Right kidney (tissue), 1 donor: ENCODE results near the gene EIF4G1.

Experiments
- DNase-seq: peaks from one replicate; pipeline ENCODE4 v3.0.0-alpha.2; 2016

Gene EIF4G1

DNA sequence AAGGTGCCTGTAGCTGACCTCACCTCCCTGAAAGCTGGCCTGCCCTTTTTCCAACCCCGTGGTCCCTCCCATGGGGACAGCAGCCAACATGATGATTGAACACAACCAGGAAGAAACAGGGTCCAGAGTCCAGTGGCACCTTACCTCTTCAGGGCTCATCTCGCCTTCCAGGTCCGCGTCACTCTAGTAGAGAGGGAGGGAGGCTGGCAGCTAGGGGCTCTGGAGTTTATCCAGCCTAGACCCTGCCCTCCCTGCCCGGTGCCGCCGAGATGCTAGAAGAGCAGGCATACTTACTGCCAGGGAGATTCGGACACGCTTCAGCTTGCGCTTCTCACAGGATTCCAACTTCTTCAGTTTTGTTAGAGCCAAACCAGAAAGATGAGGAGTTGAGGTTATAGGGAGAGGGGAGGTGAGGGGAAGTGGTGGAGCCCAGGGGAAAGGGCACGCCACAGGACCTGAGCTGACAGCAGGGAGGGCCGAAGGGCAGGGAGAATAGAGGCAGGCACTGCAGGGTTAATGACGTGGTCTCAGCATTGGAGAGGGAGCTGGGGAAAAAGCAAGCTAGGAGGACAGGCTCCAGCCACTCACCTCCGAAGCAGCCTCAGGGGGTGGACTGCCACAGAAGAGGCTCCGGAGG lies 37.9 kb downstream of the EIF4G1 start:
- no peak for DNase-seq

- DNase-seq: no peak
These were observed 38.6 kb downstream of the EIF4G1 start for GRCh38 chr3:184352897-184353545.

GRCh38 chr3:184353546-184353941 lies 39.1 kb downstream of the EIF4G1 start:
- DNase-seq: no peak

DNA sequence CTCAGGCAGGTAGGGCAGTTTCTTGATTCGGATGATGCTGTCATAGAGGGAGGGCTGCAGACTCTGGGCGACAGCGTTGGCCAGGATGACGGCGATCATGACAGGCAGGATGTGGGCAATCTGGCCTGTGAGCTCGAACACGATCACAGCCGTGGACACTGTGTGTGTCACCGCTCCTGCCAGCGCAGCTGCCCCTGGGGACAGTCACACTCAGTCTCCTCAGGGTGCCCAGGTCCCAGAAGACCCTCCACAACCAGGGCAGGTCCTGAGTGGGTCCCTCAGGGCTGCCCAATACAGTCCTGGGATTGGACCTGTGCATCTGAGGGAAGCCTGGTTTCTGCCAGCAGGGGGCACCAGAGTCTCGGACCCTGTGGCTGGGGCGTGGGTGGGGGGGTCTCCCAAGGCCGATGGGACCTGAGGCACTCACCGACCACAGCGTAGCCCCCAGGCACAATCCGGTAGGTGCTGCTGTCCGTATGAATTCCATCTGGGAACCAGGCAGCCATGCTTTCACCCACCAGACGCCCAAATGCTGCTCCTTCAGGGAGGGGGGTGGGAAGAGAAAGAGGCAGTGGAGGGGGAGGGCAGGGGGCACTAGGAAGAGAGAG lies 39.8 kb downstream of the EIF4G1 start:
- peak; percentile 22 for DNase-seq

DNA sequence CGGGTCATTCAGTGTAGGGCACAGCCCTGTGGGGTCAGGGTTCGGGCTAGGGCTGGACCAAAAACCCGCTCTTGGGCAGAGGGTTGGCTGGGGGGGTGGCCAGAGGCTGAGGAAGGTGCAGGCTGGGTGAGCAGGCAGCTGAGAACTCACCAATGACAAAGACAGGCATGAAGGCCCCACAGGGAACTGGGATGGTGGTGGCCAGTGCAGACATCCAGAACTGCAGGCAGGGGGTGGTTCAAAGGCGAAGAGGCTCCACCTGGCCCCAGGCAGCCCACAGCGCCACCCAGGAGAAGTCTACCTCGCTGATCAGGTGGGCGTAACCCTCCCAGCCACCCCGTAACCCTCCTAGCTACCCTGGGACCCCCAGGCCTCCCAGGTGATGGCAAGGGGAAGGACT lies 40.3 kb downstream of the EIF4G1 start:
- DNase-seq: no peak

DNA sequence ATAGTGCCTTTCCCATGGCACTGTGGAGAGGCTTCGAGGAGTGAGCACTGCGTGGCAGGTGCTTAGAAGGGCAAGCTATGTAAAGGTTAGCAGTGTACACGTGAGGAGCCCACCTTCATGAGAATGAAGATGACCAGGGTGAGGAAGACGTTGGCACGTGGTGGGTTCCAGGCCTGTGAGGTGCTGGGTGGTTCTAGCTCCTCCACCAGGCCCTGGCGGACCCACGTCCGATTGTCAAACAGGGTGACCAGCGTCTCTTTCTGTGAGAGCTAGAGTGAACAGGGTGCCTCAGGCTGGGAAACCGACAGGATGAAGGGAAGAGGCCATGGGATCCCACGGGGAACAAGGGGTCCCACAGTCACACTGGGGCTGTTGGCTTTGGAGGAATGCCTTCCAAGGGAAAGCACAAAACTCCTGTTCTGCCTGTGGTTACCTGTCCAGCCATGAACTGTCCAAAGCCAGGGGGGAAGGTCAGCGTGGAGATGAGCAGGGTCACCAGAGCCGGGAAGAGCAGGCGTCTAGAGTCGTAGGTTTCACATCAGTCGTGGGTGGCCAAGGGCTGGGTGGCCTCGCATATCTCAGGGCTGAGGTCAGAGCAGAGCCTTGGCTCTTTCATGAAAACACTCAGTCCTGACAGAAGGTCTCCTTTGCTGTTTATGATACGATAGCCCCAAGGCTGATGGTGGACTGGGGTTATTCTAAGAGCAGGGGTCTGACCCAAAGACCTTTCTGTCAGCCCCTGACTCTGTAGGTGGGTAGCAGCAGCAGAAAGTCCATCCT lies 41.0 kb downstream of the EIF4G1 start:
- DNase-seq: no peak

DNA sequence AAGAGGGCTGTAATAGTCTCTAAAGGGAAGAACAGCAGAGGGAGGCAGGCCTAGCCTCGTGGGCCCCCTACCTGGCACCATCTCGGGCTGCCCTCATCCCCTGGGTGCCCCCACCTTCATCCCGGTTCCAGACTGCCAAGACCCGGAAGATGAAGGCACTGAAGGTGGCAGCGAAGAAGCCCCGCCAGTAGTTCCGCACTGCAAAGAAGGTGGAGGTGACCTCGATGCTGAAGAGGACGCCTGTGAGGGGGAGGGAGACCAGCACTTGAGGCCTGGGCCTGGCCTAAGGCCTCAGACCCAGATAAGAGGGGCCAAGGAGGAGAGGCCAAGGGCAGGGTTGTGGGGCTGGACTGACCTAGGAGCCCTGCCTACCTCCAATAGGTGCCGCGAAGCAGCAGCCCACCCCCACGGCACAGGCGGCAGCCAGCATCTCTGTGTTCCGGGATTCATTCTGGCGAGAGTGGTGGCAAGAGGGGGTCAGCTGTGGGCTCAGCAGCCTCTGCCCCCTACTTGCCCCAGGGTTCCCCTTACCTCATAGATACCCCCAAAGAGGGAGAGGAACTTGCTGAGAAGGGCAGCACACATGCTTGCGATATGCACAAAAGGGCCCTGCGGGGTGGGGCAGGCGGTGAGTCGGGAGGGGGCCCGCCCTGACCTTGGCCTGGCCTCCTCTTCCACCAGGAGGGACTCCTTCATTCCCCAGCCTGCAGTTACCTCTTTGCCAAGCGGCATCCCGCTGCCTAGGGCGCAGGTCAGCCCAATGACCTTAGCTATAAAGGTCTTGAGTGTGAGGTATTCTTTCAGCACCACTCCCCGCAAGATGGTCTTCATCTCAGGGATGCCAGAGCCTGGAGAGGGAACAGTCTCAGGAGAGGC lies 43.1 kb downstream of the EIF4G1 start:
- DNase-seq: no peak

DNA sequence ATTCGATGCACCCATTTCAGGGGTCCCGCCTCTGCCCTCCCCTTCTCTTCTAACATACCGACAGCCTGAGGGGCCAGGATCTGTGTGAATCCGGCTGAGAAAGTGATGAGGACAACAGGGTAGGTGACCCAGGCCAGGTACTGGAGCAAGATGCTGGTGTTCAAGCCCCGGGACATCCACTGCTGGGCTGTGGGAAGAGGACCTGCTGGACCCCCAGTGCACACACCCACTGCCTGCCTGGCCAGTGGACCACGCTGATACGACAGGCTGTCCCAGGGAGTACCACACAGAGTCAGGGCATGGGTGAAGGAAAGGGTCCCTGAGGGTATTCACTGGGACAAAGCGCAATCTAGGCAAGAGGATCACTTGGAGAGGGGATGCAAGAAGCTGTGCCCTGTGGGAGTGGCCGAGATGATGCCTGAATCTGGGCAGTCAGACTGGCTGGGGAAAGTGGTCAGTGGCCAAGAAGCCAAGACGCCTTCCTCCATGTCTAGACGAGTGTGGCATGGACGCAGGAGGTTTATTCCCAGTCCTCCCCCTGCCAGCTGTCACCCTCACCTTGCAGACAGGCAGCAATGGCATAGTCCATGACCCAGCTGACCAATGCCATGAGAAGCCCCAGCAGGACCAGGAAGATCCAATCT lies 43.8 kb downstream of the EIF4G1 start:
- DNase-seq: no peak

DNA sequence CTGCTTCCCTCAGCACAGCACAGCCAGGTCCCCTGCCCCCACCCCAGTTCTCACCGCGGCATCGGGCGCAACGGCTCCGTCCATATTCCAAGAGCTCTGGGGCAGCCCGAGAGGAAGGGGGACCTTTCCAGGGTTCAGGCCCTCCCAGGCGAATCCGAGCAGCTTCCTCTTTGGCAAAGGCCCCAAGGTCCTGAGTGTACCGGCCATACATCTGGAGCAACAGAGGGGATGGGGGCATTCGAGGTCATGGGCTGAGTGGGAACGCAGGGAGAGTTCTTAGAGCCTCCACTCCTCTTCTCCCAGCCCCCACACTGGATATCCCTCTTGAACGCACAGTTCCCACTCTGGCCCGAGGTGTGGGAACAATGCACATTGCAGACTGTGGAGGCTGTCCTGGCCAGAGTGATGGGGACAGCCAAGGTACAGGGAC lies 44.5 kb downstream of the EIF4G1 start:
- no peak for DNase-seq

DNA sequence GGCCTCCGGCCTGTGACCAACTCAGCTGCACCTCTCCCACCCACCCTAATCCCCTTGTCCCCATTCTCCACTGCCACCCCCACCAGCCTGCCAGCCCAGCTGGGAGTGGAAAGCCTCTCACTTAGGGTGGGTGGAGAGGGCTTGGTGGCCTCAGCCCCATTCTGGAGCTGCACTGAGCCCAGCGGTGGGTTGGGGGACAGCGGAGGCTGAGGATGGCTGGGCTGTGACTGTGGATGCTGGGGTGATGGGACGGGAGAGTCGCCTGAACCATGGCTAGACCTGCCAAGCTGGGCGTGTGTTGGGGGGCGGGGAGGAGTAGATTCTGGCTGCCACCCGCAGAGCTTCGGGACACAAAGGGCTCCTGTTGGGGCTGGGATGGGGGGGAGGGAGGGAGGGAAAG lies 45.2 kb downstream of the EIF4G1 start:
- DNase-seq: no peak

DNA sequence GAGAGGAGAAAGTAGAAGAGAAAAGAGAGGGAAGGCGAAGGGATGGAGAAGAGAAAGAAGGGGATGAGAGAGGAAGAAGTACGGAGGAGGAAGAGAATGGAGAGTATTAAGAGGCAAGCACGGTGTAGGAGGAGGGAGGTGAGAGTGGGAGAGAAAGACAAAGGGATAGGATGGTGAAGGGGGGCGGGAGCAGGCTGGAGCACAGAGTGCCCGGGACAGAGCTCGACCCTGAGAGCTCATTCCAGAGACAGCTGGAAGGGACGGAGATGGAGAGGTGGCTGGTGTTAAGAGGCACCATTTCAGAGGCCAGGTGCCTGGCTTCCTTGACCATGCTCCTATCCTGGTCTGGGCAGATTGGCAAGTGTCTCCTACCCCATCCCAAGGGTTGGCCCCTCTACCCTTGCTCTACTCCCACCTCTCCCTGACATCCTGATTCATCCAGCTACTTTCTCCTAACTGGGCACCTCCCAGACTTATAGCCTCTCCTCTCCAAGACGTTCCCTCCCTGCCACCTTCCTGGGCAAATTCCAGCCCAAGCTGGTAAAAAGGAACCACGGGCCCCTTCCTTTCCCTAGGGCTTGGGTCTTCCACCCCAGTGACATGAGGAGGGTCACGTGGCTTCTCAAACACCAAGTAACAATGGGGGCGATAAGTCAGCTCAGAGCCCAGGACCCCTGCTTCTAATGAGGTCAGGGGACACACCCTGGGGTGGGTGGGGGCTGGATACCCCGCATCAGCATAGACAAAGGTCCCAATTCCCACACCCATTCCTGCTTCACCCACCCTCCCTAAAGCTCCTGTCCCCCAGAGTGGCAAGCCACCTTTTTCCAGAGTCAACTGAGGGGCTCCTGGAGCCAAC lies 45.9 kb downstream of the EIF4G1 start:
- no peak for DNase-seq

DNA sequence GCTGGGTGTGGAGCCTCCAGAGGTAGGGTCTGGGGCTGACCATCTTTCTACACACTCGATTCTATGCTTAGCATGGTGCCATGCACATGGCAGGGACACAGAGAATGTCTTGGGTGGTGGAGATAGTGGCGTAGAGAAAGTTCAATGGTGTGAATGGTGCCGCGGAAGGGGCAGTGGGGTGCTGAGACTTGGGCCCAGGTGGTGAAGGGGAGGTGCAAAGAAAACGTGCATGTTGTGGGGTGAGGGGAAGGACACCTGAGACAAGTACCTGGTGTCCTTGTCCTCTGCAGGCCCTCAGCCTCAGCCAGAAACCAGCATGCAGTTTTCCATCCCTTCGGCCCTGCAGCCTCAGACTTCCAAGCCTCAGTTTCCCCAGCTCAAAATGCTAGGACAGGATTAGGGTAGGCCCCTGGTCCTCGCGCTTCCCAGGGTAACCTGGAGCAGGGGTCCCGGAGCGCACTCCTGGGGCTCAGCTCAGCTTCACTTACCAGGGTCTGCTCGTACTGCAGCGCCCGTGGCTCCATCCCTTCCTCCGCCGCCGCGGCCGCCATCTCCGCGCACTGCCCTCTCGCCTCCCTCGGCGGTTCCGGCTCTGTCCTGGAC lies 46.6 kb downstream of the EIF4G1 start:
- DNase-seq: peak; percentile 82

- peak; percentile 83 for DNase-seq
These were observed 47.1 kb downstream of the EIF4G1 start, which contains the start of the genes CLCN2 and POLR2H for GRCh38 chr3:184361532-184361931. CLCN2 (minus strand) TSS chr3:184361605; CDS start chr3:184361479, 126 bp downstream. POLR2H (plus strand) TSS chr3:184361710; CDS start chr3:184363493, 1,783 bp downstream.

DNA sequence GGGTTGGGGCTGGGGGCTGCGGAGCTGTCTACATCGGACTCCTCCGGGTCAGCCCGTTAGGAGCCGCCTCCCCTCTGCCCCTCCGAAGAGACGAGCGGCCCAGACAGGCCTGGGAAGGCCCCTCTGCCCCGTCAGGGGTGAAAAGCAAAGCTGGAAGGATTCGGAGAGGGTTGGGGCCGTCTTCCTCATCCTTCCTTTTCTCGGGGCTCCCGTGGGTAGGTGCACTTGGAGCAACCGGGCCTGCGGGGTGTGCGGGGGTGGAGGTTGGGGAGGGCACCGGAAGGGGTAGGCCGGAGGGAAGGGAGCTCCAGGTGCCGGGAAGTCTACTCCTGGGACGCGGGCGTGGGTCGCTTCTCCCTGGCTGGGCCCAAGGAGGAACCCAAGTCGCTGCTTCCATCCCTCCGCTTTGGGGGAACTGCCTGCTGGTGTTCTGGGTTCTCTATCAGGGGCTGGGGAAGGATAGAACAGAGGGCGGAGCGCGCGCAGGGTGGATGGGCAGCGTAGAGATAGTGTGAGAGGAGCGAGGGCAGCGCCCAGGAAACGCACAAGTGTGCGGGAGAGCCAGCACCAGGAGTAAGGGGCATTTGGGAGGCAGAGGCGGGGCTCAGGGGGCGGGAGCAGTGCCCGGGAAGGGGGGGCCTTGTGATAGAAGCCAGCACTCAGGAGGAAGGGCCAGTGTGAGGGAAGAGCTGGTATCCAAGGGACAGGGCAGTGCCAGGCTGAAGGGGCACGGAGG lies 47.7 kb downstream of the EIF4G1 start:
- peak; percentile 77 for DNase-seq

GRCh38 chr3:184362668-184363546 lies 48.5 kb downstream of the EIF4G1 start:
- peak; percentile 92 for DNase-seq

DNA sequence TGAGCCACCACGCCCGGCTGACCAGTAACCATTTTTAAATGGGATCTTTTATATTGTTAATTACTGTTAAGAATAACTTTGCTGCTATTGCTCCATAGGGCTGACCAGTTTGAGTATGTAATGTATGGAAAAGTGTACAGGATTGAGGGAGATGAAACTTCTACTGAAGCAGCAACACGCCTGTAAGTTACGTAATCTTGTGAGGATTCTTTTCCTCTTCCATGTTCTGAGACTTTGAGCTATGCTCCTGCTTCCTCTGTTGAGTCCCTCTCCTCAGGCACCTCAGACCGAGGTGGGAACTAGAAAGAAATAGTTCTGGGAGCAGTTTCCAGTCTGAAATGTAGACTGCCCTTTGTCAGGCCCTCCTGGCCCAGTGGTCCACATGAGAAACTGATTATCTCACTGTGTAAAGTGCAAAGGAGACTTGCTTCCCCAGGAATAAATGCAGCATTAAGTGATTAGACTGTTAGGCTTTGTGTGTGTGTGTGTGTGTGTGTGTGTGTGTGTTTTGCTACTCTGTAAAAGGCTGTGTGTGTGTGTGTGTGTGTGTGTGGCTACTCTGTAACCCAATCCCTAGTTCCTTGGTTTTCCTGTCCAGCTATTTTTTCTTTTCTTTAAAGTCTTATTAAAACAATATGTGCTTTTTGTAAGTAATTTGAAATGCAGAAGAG lies 52.3 kb downstream of the EIF4G1 start:
- DNase-seq: no peak

- DNase-seq: no peak
These were observed 53.7 kb downstream of the EIF4G1 start for GRCh38 chr3:184368116-184368515.
